ENCODE measurements around the gene TMEM134. TPM values are rescaled to one million over a fixed set of nuclear protein-coding genes. Genes with fewer than 3 reads are reported as not detected.

The TMEM134 gene
- total and polyA plus RNA-seq, 2 of the 4 experiments (the other 2 are of a cell fraction): 12.5 to 55.0 TPM

- Histone ChIP-seq H3K9ac (ENCODE audit: low read depth, low read length) (no peak overlapping the region), H4K91ac (ENCODE audit: insufficient read depth, low read depth, low read length) (no peak overlapping the region), H2AK9ac (replicated peaks; ENCODE audit: low read depth, low read length, poor library complexity) (no peak overlapping the region), H3K4ac (ENCODE audit: low read depth, low read length) (no peak overlapping the region), H4K5ac (ENCODE audit: low read depth, low read length) (no peak overlapping the region), H2BK15ac (ENCODE audit: low read depth, low read length) (no peak overlapping the region), H2AK5ac (ENCODE audit: low read depth, low read length) (no peak overlapping the region), H3K4me1 (ENCODE audit: control insufficient read depth, insufficient read depth, low read length) (peaks cover 7% of the 10 kb centered on the region), H3K14ac (replicated peaks; ENCODE audit: low read depth, low read length) (no peak overlapping the region), H3K23ac (ENCODE audit: low read depth, low read length) (no peak overlapping the region), H3K9me1 (ENCODE audit: insufficient read depth, low read length) (peaks cover 12% of the 10 kb centered on the region), H3K36me3 (ENCODE audit: control insufficient read depth, insufficient read depth, low read length) (peaks cover 2% of the 10 kb centered on the region; the same call in 1 of the 2 replicates), H2BK5ac (ENCODE audit: low read depth, low read length, poor library complexity, severe bottlenecking) (no peak overlapping the region), H2AFZ (replicated peaks; ENCODE audit: low read length, poor library complexity) (no peak overlapping the region), H3K27me3 (ENCODE audit: control insufficient read depth, insufficient read depth, low read length) (peaks cover 3% of the 10 kb centered on the region), H3K56ac (ENCODE audit: extremely low read depth, insufficient read depth, low read length) (no peak overlapping the region), H3K4me3 (ENCODE audit: insufficient read depth, low read depth, low read length) (no peak overlapping the region), H3K9me3 (ENCODE audit: control insufficient read depth, insufficient read depth, low read length) (no peaks in the 10 kb centered on the region), H3K4me2 (ENCODE audit: low read depth, low read length) (no peak overlapping the region), H4K20me1 (ENCODE audit: insufficient read depth, low read length) (no peaks in the 10 kb centered on the region), H3K79me1 (ENCODE audit: low read depth in 1 of 2, low read length in 2 of 2) (peaks cover 4 to 19% of the 10 kb centered on the region in 2 experiments; a peak in 2 of 4 replicates), H3K27ac (ENCODE audit: insufficient read depth, low read length) (no peak overlapping the region), H2BK120ac (ENCODE audit: low read depth, low read length) (no peak overlapping the region), H4K8ac (ENCODE audit: low read depth in 2 of 2, low read length in 2 of 2) (no peak overlapping the region), H3K18ac (ENCODE audit: low read depth, low read length) (no peak overlapping the region), H2BK20ac (ENCODE audit: low read depth, low read length) (no peak overlapping the region)
- in situ Hi-C loops (cut with MboI; ENCODE audit: low sequenced_read_pairs) (no loop called here), dilution Hi-C loops (cut with HindIII; ENCODE audit: low sequenced_read_pairs, unreplicated experiment) (no loop called here), intact Hi-C loops (cut with micrococcal nuclease) (no loop called here)
- no TSS peak for BruUV-seq (replicated peaks)
- no peak for ATAC-seq (ENCODE audit: low read depth)
- no peak for TF ChIP-seq POLR2A (IDR thresholded peaks at IDR 0.05; ENCODE audit: low read depth, low read length)
- TF ChIP-seq, protein P1, sequence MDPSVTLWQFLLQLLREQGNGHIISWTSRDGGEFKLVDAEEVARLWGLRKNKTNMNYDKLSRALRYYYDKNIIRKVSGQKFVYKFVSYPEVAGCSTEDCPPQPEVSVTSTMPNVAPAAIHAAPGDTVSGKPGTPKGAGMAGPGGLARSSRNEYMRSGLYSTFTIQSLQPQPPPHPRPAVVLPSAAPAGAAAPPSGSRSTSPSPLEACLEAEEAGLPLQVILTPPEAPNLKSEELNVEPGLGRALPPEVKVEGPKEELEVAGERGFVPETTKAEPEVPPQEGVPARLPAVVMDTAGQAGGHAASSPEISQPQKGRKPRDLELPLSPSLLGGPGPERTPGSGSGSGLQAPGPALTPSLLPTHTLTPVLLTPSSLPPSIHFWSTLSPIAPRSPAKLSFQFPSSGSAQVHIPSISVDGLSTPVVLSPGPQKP (IDR thresholded peaks at IDR 0.05; ENCODE audit: borderline replicate concordance, low read depth, low read length): no peak
- TF ChIP-seq FOS (IDR thresholded peaks at IDR 0.05; ENCODE audit: low read depth, low read length): no peak
- no peak for TF ChIP-seq RFX5 (IDR thresholded peaks at IDR 0.05; ENCODE audit: low read depth, low read length)
- no peak for TF ChIP-seq BHLHE40 (IDR thresholded peaks at IDR 0.05; ENCODE audit: low read depth, low read length)
- no peak for TF ChIP-seq RCOR1 (IDR thresholded peaks at IDR 0.05; ENCODE audit: insufficient replicate concordance, low read length)
- ChIA-PET POLR2A (ENCODE audit: unreplicated experiment) (no interaction called here), CTCF (no interaction called here)
- DNase-seq: no peak
- WGBS, 2 experiments (ENCODE audit: extremely low coverage in 2 of 2, insufficient read length in 1 of 2): no CpG with 5 or more reads among the region's 10 CpGs
Observed at GRCh38 chr11:67463186-67463585, 5.9 kb downstream of the TMEM134 start.

Measured in IMR-90 (cell line).